Measurements from ENCODE around the gene KL. TPM values are rescaled to one million over a fixed set of nuclear protein-coding genes. Genes with fewer than 3 reads are reported as not detected.

KL gene
- total RNA-seq, 2 donors from 2014 or later: 0.09 TPM; not detected in 1

- H3K27ac ChIP-seq (ENCODE audit: low read depth, low read length): no peak overlapping the region
Measured at GRCh38 chr13:32976912-32977311, 39.3 kb upstream of the KL start.

GRCh38 chr13:32977321-32977720 is 38.9 kb upstream of the KL start:
- H3K4me3 Mint-ChIP-seq: no peak overlapping the region
- H3K9me3 Mint-ChIP-seq: no peaks in the 10 kb centered on the region
- H3K27me3 Mint-ChIP-seq (ENCODE audit: insufficient read depth): no peaks in the 10 kb centered on the region
- no peaks in the 10 kb centered on the region for H3K4me1 ChIP-seq (ENCODE audit: control insufficient read depth, insufficient read depth, low read length)
- no peaks in the 10 kb centered on the region for H3K36me3 ChIP-seq (ENCODE audit: control insufficient read depth, insufficient read depth, low read length)
- H3K27ac Mint-ChIP-seq: no peak overlapping the region
- no peaks in the 10 kb centered on the region for H3K36me3 Mint-ChIP-seq (ENCODE audit: low read depth)
- H3K9ac ChIP-seq (ENCODE audit: extremely low read depth, low read length, poor library complexity, severe bottlenecking): no peak overlapping the region
- 77% methylated on average over 7 of the region's 7 CpGs; no CpG with 5 or more reads in 1 of the 2 experiments for WGBS, 2 experiments (ENCODE audit: insufficient coverage in 1 of 2, insufficient read length in 1 of 2)
- H3K4me1 Mint-ChIP-seq: no peaks in the 10 kb centered on the region
- no peaks in the 10 kb centered on the region for H3K27me3 ChIP-seq (ENCODE audit: control insufficient read depth, insufficient read depth, low read length, poor library complexity, severe bottlenecking)
- no peaks in the 10 kb centered on the region for H3K9me3 ChIP-seq (ENCODE audit: control insufficient read depth, low read length)
- TF ChIP-seq, protein P1, sequence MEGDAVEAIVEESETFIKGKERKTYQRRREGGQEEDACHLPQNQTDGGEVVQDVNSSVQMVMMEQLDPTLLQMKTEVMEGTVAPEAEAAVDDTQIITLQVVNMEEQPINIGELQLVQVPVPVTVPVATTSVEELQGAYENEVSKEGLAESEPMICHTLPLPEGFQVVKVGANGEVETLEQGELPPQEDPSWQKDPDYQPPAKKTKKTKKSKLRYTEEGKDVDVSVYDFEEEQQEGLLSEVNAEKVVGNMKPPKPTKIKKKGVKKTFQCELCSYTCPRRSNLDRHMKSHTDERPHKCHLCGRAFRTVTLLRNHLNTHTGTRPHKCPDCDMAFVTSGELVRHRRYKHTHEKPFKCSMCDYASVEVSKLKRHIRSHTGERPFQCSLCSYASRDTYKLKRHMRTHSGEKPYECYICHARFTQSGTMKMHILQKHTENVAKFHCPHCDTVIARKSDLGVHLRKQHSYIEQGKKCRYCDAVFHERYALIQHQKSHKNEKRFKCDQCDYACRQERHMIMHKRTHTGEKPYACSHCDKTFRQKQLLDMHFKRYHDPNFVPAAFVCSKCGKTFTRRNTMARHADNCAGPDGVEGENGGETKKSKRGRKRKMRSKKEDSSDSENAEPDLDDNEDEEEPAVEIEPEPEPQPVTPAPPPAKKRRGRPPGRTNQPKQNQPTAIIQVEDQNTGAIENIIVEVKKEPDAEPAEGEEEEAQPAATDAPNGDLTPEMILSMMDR (conservative IDR thresholded peaks at IDR 0.05): no peak
- DNase-seq: no peak
- no peak overlapping the region for H3K4me3 ChIP-seq (ENCODE audit: low read length)
- no peak overlapping the region for H3K27ac ChIP-seq (ENCODE audit: low read depth, low read length)

More at GRCh38 chr13:32976912-32977311, 39.3 kb upstream of the KL start:
- H3K4me1 Mint-ChIP-seq: no peaks in the 10 kb centered on the region
- Histone ChIP-seq H3K4me1 (ENCODE audit: control insufficient read depth, insufficient read depth, low read length) (no peaks in the 10 kb centered on the region), H3K27me3 (ENCODE audit: control insufficient read depth, insufficient read depth, low read length, poor library complexity, severe bottlenecking) (no peaks in the 10 kb centered on the region), H3K36me3 (ENCODE audit: control insufficient read depth, insufficient read depth, low read length) (no peaks in the 10 kb centered on the region), H3K9ac (ENCODE audit: extremely low read depth, low read length, poor library complexity, severe bottlenecking) (no peak overlapping the region), H3K9me3 (ENCODE audit: control insufficient read depth, low read length) (no peaks in the 10 kb centered on the region), H3K4me3 (ENCODE audit: low read length) (no peak overlapping the region)
- TF ChIP-seq, protein P1 (conservative IDR thresholded peaks at IDR 0.05): no peak
- no peaks in the 10 kb centered on the region for H3K36me3 Mint-ChIP-seq (ENCODE audit: low read depth)
- no peak overlapping the region for H3K27ac Mint-ChIP-seq
- WGBS, 2 experiments (ENCODE audit: insufficient coverage in 1 of 2, insufficient read length in 1 of 2): 92% methylated on average over 2 of the region's 2 CpGs; no CpG with 5 or more reads in 1 of the 2 experiments
- DNase-seq: no peak
- H3K9me3 Mint-ChIP-seq: no peaks in the 10 kb centered on the region
- H3K27me3 Mint-ChIP-seq (ENCODE audit: insufficient read depth): no peaks in the 10 kb centered on the region
- H3K4me3 Mint-ChIP-seq: no peak overlapping the region

DNA sequence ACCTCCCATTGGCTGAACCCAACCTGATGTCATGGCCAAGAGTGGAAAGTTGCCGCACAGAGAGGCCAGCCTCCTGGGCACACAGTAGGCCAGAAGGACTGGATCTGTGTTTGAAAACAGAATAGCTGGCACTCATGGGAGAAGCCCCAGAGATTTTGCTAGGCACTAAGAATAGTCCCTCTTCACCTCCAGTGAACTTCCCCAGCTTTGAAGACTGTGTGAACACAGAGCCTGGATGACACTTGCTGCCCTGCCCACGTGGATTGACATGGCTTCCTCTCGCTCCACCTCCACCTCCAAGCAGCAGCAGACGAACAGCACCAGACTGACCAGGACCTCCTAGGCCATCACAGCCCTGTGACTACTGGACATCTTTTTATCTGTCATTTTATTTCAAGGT is 37.9 kb upstream of the KL start:
- H3K4me1 Mint-ChIP-seq: no peaks in the 10 kb centered on the region
- no peaks in the 10 kb centered on the region for H3K9me3 Mint-ChIP-seq
- H3K27me3 Mint-ChIP-seq (ENCODE audit: insufficient read depth): no peaks in the 10 kb centered on the region
- TF ChIP-seq, protein P1 (conservative IDR thresholded peaks at IDR 0.05): no peak
- H3K36me3 Mint-ChIP-seq (ENCODE audit: low read depth): no peaks in the 10 kb centered on the region
- WGBS, 2 experiments (ENCODE audit: insufficient coverage in 1 of 2, insufficient read length in 1 of 2): 79 to 100% methylated on average over 1 to 4 of the region's 4 CpGs
- no peak overlapping the region for H3K4me3 Mint-ChIP-seq
- Histone ChIP-seq H3K4me1 (ENCODE audit: control insufficient read depth, insufficient read depth, low read length) (no peaks in the 10 kb centered on the region), H3K27me3 (ENCODE audit: control insufficient read depth, insufficient read depth, low read length, poor library complexity, severe bottlenecking) (no peaks in the 10 kb centered on the region), H3K9me3 (ENCODE audit: control insufficient read depth, low read length) (no peaks in the 10 kb centered on the region), H3K4me3 (ENCODE audit: low read length) (no peak overlapping the region), H3K36me3 (ENCODE audit: control insufficient read depth, insufficient read depth, low read length) (no peaks in the 10 kb centered on the region), H3K27ac (ENCODE audit: low read depth, low read length) (no peak overlapping the region), H3K9ac (ENCODE audit: extremely low read depth, low read length, poor library complexity, severe bottlenecking) (no peak overlapping the region)
- no peak overlapping the region for H3K27ac Mint-ChIP-seq
- no peak for DNase-seq
